ENCODE results near the gene DNAJC21.

DNAJC21 gene

GRCh38 chr5:34944460-34945047, 15.2 kb downstream of the DNAJC21 start:
- no peak overlapping the region for H3K4me3 ChIP-seq (ENCODE audit: low read depth, low read length)
- TF ChIP-seq, protein P1, sequence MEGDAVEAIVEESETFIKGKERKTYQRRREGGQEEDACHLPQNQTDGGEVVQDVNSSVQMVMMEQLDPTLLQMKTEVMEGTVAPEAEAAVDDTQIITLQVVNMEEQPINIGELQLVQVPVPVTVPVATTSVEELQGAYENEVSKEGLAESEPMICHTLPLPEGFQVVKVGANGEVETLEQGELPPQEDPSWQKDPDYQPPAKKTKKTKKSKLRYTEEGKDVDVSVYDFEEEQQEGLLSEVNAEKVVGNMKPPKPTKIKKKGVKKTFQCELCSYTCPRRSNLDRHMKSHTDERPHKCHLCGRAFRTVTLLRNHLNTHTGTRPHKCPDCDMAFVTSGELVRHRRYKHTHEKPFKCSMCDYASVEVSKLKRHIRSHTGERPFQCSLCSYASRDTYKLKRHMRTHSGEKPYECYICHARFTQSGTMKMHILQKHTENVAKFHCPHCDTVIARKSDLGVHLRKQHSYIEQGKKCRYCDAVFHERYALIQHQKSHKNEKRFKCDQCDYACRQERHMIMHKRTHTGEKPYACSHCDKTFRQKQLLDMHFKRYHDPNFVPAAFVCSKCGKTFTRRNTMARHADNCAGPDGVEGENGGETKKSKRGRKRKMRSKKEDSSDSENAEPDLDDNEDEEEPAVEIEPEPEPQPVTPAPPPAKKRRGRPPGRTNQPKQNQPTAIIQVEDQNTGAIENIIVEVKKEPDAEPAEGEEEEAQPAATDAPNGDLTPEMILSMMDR (IDR thresholded peaks at IDR 0.05; ENCODE audit: low read depth, low read length, missing control alignments): no peak
- no peak for DNase-seq (ENCODE audit: low read depth)

DNA sequence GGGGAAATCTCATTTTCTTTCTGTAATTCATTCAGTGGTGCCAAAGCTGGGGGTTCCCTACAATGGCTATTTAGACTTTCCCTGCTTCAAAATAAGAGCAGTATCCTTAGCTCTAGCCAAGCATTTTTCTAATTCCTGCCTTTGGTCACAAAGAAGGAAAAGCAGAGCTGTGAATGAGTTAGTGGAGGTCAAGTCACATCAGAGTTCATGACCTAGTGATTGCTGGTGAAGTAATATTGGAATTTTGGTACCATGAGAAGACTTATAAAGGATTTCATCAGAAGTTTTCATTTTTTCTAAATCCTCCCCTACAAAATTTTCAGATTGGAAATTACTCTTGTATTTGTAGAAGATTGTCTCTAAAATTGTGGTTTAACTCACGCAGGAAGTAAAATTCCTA, 28.0 kb downstream of the DNAJC21 start:
- DNase-seq (ENCODE audit: low read depth): no peak
- TF ChIP-seq, protein P1 (IDR thresholded peaks at IDR 0.05; ENCODE audit: low read depth, low read length, missing control alignments): no peak
- H3K4me3 ChIP-seq (ENCODE audit: low read depth, low read length): no peak overlapping the region

- H3K4me3 ChIP-seq (ENCODE audit: low read depth, low read length): no peak overlapping the region
- TF ChIP-seq, protein P1 (IDR thresholded peaks at IDR 0.05; ENCODE audit: low read depth, low read length, missing control alignments): peak; percentile 54
- DNase-seq (ENCODE audit: low read depth): no peak
Observed at GRCh38 chr5:34957857-34958690, 28.7 kb downstream of the DNAJC21 start.

- DNase-seq (ENCODE audit: low read depth): peak; percentile 75
- TF ChIP-seq, protein P1 (IDR thresholded peaks at IDR 0.05; ENCODE audit: low read depth, low read length, missing control alignments): no peak
Observed at GRCh38 chr5:34959323-34959722, 30.0 kb downstream of the DNAJC21 start.

GRCh38 chr5:34967540-34967939, 38.2 kb downstream of the DNAJC21 start:
- DNase-seq (ENCODE audit: low read depth): no peak
- H3K4me3 ChIP-seq (ENCODE audit: low read depth, low read length): no peak overlapping the region
- TF ChIP-seq, protein P1 (IDR thresholded peaks at IDR 0.05; ENCODE audit: low read depth, low read length, missing control alignments): no peak

More at GRCh38 chr5:34959323-34959722, 30.0 kb downstream of the DNAJC21 start:
- H3K4me3 ChIP-seq (ENCODE audit: low read depth, low read length): no peak overlapping the region

GRCh38 chr5:34968258-34968657, 38.9 kb downstream of the DNAJC21 start:
- TF ChIP-seq, protein P1 (IDR thresholded peaks at IDR 0.05; ENCODE audit: low read depth, low read length, missing control alignments): no peak
- no peak overlapping the region for H3K4me3 ChIP-seq (ENCODE audit: low read depth, low read length)
- DNase-seq (ENCODE audit: low read depth): no peak
